Astrocyte (in vitro differentiated cells and primary cell): ENCODE measurements around the gene GPR15LG. TPM values are rescaled to one million over a fixed set of nuclear protein-coding genes. Genes with fewer than 3 reads are reported as not detected.

Experiments
- DNase-seq: peaks from one replicate; pipeline ENCODE4 v3.0.0-alpha.2; 2010; ENCODE audit warnings: low read depth
- FAIRE-seq: peaks from 2 replicates; lab custom pipeline; 2011; peaks lifted over from hg19 to GRCh38; lab: Jason Lieb, UNC
- H2AFZ ChIP-seq: 2 replicates; pipeline ENCODE4 v1.6.0; 2012; ENCODE audit warnings: low read depth, low read length, inconsistent platforms
- H3K27ac ChIP-seq: 2 replicates; pipeline ENCODE4 v1.5.1; 2011; ENCODE audit warnings: low read depth, low read length, inconsistent platforms
- H3K27me3 ChIP-seq: 2 replicates; pipeline ENCODE4 v1.6.0; 2011; ENCODE audit warnings: low read length, inconsistent platforms; ENCODE audit not compliant: insufficient read depth
- H3K36me3 ChIP-seq: 2 replicates; pipeline ENCODE4 v1.5.1; 2011; ENCODE audit warnings: low read length, inconsistent platforms; ENCODE audit not compliant: insufficient read depth
- H3K4me1 ChIP-seq: 2 replicates; pipeline ENCODE4 v1.5.1; 2011; ENCODE audit warnings: low read length, inconsistent platforms; ENCODE audit not compliant: insufficient read depth
- H3K4me2 ChIP-seq: 2 replicates; pipeline ENCODE4 v1.6.0; 2012; ENCODE audit warnings: low read length, inconsistent platforms
- H3K4me3 ChIP-seq: 2 replicates; pipeline ENCODE4 v1.5.1; 2011; ENCODE audit warnings: low read depth, mild to moderate bottlenecking, low read length, inconsistent platforms; ENCODE audit not compliant: insufficient read depth
- H3K79me2 ChIP-seq: 2 replicates; pipeline ENCODE4 v1.6.0; 2012; ENCODE audit warnings: mild to moderate bottlenecking, low read length, inconsistent platforms; ENCODE audit not compliant: insufficient read depth
- H3K9ac ChIP-seq: 2 replicates; pipeline ENCODE4 v1.6.0; 2012; ENCODE audit warnings: mild to moderate bottlenecking, low read length, inconsistent platforms
- H3K9me3 ChIP-seq: 2 replicates; pipeline ENCODE4 v1.5.1; 2012; ENCODE audit warnings: low read depth, mild to moderate bottlenecking, low read length, inconsistent platforms; ENCODE audit not compliant: insufficient read depth
- H4K20me1 ChIP-seq: 2 replicates; pipeline ENCODE4 v1.6.0; 2012; ENCODE audit warnings: low read length, inconsistent platforms; ENCODE audit not compliant: insufficient read depth
- H3K27ac Mint-ChIP-seq: one replicate; pipeline ENCODE4 v1.8.0; 2021; ENCODE audit warnings: mild to moderate bottlenecking, mixed read lengths; ENCODE audit not compliant: unreplicated experiment
- H3K27me3 Mint-ChIP-seq: one replicate; pipeline ENCODE4 v1.8.0; 2021; ENCODE audit warnings: low read depth, mixed read lengths; ENCODE audit not compliant: unreplicated experiment
- H3K36me3 Mint-ChIP-seq: one replicate; pipeline ENCODE4 v1.8.0; 2021; ENCODE audit warnings: low read depth, mixed read lengths; ENCODE audit not compliant: unreplicated experiment
- H3K4me1 Mint-ChIP-seq: one replicate; pipeline ENCODE4 v1.8.0; 2021; ENCODE audit warnings: low read depth, mixed read lengths; ENCODE audit not compliant: unreplicated experiment
- H3K4me3 Mint-ChIP-seq: one replicate; pipeline ENCODE4 v1.8.0; 2021; ENCODE audit warnings: mild to moderate bottlenecking, moderate library complexity, mixed read lengths; ENCODE audit not compliant: unreplicated experiment
- H3K9me3 Mint-ChIP-seq: one replicate; pipeline ENCODE4 v1.8.0; 2021; ENCODE audit warnings: mild to moderate bottlenecking, mixed read lengths; ENCODE audit not compliant: unreplicated experiment
- CTCF ChIP-seq: IDR thresholded peaks from 2 replicates; pipeline ENCODE4 v1.5.1; 2011; ENCODE audit warnings: low read depth, mild to moderate bottlenecking, inconsistent platforms, low read length, moderate library complexity; ENCODE audit not compliant: insufficient read depth
- EZH2 ChIP-seq: IDR thresholded peaks from 2 replicates; pipeline ENCODE4 v1.6.1; 2012; ENCODE audit warnings: mild to moderate bottlenecking, low read length, inconsistent platforms; ENCODE audit not compliant: insufficient read depth
- total RNA-seq: library from RNA; stranded (reverse); gene quantifications from 2 replicates; pipeline ENCODE4 v1.2.1, GENCODE V29; 2021

GPR15LG gene
- total RNA-seq, 1 donor from 2014 or later = not detected

DNA sequence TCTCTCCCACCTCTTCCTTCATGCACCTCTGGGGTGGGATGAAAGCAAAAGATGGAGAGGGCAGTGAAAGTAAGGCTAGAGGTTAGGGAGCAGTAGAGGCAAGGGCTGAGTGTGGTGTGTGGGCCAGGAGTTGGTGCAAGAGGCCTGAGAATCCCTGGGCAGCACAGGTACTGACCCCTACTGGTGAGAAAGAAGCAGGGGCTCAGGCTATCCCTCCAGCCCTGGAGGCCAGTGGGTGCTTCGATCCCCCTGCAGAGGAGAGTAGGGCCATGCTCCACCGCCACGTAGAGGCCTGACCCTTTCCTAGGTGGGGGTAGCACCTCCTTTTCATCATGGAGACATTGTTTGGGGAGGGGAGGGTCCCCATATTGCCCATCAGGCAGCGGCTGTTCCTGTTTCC lies 30.5 kb downstream of the GPR15LG start:
- no peak for FAIRE-seq

DNA sequence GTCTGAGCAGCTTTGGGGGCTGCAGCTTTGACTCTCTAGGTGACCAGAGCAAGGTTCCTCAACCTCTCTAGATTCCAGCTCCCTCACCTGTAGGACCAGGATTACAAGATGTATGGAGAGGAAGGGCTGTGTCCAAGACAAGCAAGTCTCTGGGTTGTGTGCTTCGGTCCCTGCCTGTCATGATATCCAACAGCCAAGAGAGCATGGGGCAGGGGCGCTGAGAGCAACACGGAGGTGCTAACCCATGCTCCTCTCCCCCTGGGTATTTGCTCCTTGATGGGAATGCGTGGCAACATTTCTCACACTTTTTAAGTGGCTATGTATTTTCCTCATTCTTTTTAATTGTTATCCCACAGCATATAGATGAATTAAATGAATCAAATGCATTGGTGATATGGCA lies 31.0 kb downstream of the GPR15LG start:
- no peaks in the 10 kb centered on the region for H3K4me1 Mint-ChIP-seq
- Histone ChIP-seq H3K4me3 (no peak overlapping the region), H3K9ac (no peak overlapping the region), H3K4me2 (no peak overlapping the region), H3K36me3 (no peaks in the 10 kb centered on the region), H3K27me3 (peaks cover 4% of the 10 kb centered on the region), H3K79me2 (no peaks in the 10 kb centered on the region), H3K9me3 (no peaks in the 10 kb centered on the region), H4K20me1 (no peaks in the 10 kb centered on the region), H3K4me1 (no peaks in the 10 kb centered on the region), H3K27ac (no peak overlapping the region), H2AFZ (no peak overlapping the region)
- H3K4me3 Mint-ChIP-seq = no peak overlapping the region
- FAIRE-seq = no peak
- no peak for TF ChIP-seq EZH2
- no peak overlapping the region for H3K27ac Mint-ChIP-seq
- no peak for DNase-seq
- H3K27me3 Mint-ChIP-seq = peaks cover 36% of the 10 kb centered on the region
- H3K36me3 Mint-ChIP-seq = no peaks in the 10 kb centered on the region
- H3K9me3 Mint-ChIP-seq = no peaks in the 10 kb centered on the region

More for the DNA sequence above, 30.5 kb downstream of the GPR15LG start:
- Histone ChIP-seq H3K4me2 (no peak overlapping the region), H3K79me2 (no peaks in the 10 kb centered on the region), H3K4me3 (no peak overlapping the region), H3K9me3 (no peaks in the 10 kb centered on the region), H3K4me1 (no peaks in the 10 kb centered on the region), H3K9ac (no peak overlapping the region), H4K20me1 (no peaks in the 10 kb centered on the region), H2AFZ (no peak overlapping the region), H3K36me3 (no peaks in the 10 kb centered on the region), H3K27ac (no peak overlapping the region), H3K27me3 (peaks cover 4% of the 10 kb centered on the region)
- peak; percentile 5 for TF ChIP-seq CTCF
- no peak for TF ChIP-seq EZH2
- DNase-seq = no peak
- no peaks in the 10 kb centered on the region for H3K36me3 Mint-ChIP-seq
- peaks cover 41% of the 10 kb centered on the region for H3K27me3 Mint-ChIP-seq
- no peak overlapping the region for H3K27ac Mint-ChIP-seq
- H3K4me3 Mint-ChIP-seq = no peak overlapping the region
- no peaks in the 10 kb centered on the region for H3K9me3 Mint-ChIP-seq
- no peaks in the 10 kb centered on the region for H3K4me1 Mint-ChIP-seq

DNA sequence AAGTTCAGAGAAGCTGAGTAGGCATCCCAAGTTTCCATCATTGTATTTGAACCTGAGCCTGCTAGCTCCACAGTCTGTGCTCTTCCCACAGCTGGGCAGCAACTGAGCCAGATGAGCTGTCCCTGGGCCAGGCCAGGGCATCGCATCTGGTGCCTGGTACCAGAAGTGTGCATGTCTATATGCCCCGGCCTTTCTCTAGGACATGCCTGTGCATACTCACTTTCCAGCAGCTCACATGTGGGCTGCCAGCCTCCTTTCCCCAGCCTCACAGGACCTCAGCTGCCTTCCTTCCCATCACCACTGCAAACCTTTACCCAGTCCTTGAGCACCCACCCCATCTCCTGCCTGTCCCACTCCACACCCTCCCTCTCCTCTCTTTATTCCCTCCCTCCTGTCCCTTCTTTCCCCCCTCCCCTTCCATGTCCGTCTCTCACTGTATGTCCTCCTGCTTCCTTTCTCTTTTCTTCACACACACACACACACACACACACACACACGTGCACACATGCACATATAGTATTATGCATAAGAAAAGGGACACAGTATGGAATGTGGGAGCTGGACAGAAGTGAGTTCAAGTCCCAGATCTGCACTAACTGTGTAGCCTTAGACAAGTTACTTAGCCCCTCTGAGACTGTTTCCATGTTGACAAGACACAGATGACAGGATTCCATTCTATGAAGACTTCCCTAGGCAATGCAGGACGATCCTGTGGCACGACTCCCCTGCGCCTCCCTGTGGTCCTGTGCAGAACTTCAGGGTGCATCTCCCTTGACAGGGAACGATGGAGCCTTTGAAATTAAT lies 31.6 kb downstream of the GPR15LG start:
- H4K20me1 ChIP-seq = no peaks in the 10 kb centered on the region
- no peaks in the 10 kb centered on the region for H3K4me1 Mint-ChIP-seq
- H3K27ac Mint-ChIP-seq = no peak overlapping the region
- H3K9ac ChIP-seq = no peak overlapping the region
- no peaks in the 10 kb centered on the region for H3K36me3 ChIP-seq
- no peaks in the 10 kb centered on the region for H3K4me1 ChIP-seq
- H3K27ac ChIP-seq = no peak overlapping the region
- FAIRE-seq (no peak), DNase-seq (no peak)
- H3K79me2 ChIP-seq = no peaks in the 10 kb centered on the region
- H3K9me3 Mint-ChIP-seq = no peaks in the 10 kb centered on the region
- peaks cover 31% of the 10 kb centered on the region for H3K27me3 Mint-ChIP-seq
- H2AFZ ChIP-seq = no peak overlapping the region
- no peak overlapping the region for H3K4me3 Mint-ChIP-seq
- no peaks in the 10 kb centered on the region for H3K9me3 ChIP-seq
- TF ChIP-seq CTCF (peak; percentile 75), EZH2 (no peak)
- H3K27me3 ChIP-seq = peaks cover 4% of the 10 kb centered on the region
- H3K4me3 ChIP-seq = no peak overlapping the region
- no peaks in the 10 kb centered on the region for H3K36me3 Mint-ChIP-seq
- no peak overlapping the region for H3K4me2 ChIP-seq
